GM12891 (cell line): Measurements from ENCODE around the gene PRR19.

Experiments used
- DNase-seq: peaks from one replicate; pipeline ENCODE4 v3.0.0; 2011; ENCODE audit warnings: low spot score; ENCODE audit not compliant: insufficient read length
- FAIRE-seq: peaks from 2 replicates; lab custom pipeline; 2011; peaks lifted over from hg19 to GRCh38; lab: Jason Lieb, UNC
- PAX5 ChIP-seq: IDR thresholded peaks from 2 replicates; pipeline ENCODE4 v1.6.1; 2011; ENCODE audit warnings: low read length, moderate library complexity, mild to moderate bottlenecking; ENCODE audit not compliant: insufficient read depth, severe bottlenecking
- POLR2A ChIP-seq: IDR thresholded peaks from 2 replicates; pipeline ENCODE4 v1.6.1; 2011; ENCODE audit warnings: low read depth, low read length, control low read depth
- POLR2AphosphoS5 ChIP-seq: IDR thresholded peaks from 2 replicates; pipeline ENCODE4 v1.6.1; 2011; ENCODE audit warnings: low read depth, low read length, control low read depth
- POU2F2 ChIP-seq: IDR thresholded peaks from 2 replicates; pipeline ENCODE4 v1.6.1; 2011; ENCODE audit warnings: low read depth, mild to moderate bottlenecking, control low read depth, low read length, moderate library complexity
- SPI1 ChIP-seq: IDR thresholded peaks from 2 replicates; pipeline ENCODE4 v1.6.1; 2011; ENCODE audit warnings: low read depth, low read length, control low read depth
- TAF1 ChIP-seq: IDR thresholded peaks from 2 replicates; pipeline ENCODE4 v1.6.1; 2011; ENCODE audit warnings: low read depth, low read length, control low read depth

Gene PRR19

DNA sequence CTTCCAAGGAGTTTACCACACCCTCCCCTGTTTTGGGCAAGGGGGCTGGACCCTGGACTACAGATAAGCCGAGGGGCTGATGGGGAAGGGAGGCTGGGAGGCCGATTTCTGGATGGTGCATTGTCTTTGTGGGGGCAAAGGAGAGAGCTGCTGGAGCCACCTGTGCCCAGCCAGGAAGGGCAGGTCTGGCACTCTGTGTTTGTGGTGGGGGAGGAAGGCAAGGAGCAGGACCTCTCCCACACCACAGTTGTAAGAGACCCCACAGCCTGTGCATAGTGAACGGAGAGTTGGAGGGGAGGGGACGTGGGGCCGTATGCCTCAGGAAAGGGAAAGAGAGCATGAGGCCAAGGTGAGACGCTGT lies 16.0 kb upstream of the PRR19 start:
- DNase-seq (no peak), FAIRE-seq (peak; percentile 9)
- TF ChIP-seq POU2F2 = no peak

DNA sequence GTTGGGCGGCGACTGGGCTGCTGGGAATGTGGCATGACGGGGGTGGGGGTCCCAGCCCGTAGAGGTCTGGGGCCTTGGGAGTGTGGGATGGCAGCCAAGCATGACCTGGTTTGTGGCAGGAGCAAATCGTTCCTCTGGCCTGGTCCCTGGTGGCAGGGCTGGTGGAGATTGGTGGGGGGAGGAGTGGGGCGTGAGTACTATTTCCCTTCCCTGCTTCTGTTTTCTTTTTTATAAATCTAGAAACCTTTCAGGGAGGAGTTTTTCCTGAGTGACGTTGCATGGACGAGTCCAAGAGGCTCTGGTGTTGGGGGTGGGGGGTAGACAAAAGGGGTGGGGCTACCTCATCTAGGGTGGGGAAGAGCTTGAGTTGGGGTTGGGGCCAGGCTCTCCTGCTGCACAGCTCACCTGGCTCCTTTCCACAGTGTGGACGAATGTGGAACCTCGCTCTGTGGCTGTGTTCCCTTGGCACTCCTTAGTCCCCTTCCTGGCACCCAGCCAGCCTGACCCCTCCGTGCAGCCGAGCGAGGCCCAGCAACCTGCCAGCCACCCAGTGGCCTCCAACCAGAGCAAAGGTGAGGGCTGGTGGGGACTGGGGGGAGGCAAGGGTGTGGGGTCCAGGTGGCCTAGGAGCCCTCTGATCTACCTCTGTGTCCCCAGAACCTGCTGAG lies 15.4 kb upstream of the PRR19 start:
- peak; percentile 25 for TF ChIP-seq PAX5
- TF ChIP-seq POLR2AphosphoS5 = no peak
- FAIRE-seq = peak; percentile 55
- peak; percentile 68 for DNase-seq

DNA sequence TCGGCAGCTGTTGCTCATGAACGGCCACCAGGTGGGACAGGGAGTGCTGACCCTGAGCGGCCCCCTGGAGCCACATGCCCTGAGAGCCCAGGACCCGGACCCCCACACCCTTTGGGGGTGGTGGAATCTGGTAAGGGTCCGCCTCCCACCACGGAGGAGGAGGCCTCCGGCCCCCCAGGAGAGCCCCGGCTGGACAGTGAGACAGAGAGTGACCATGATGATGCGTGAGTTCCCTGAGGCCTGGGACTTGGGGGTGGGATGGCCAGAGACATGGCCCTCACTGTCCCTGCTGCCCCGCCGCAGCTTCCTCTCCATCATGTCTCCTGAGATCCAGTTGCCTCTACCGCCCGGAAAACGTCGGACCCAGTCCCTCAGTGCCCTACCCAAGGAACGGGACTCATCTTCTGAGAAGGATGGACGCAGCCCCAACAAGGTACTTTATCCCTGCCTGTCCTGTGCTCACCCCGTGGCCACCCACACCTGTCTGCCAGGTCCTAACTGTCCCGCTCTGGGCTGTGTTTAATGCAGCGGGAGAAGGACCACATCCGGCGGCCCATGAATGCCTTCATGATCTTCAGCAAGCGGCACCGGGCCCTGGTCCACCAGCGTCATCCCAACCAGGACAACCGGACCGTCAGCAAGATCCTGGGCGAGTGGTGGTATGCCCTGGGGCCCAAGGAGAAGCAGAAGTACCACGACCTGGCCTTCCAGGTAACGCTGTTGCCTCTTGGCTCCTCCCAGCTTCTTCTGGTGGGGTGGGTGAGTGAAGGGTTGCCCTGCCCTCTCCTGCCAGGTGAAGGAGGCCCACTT lies 14.7 kb upstream of the PRR19 start:
- DNase-seq (no peak), FAIRE-seq (no peak)
- TF ChIP-seq TAF1 (no peak), PAX5 (no peak), SPI1 (no peak), POU2F2 (no peak), POLR2A (no peak), POLR2AphosphoS5 (no peak)

DNA sequence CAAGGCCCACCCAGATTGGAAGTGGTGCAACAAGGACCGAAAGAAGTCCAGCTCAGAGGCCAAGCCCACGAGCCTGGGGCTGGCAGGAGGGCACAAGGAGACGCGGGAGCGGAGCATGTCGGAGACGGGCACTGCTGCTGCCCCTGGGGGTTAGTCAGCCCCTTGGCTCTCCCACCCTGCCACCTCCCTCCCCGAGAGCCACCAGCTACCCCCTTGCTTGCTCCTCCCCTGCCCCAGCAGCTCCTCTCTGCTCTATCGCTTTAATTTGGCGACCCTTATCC lies 14.2 kb upstream of the PRR19 start:
- FAIRE-seq = no peak
- no peak for DNase-seq
- TF ChIP-seq TAF1 (no peak), SPI1 (no peak), POU2F2 (no peak), PAX5 (no peak)

- TF ChIP-seq SPI1 (no peak), POLR2AphosphoS5 (no peak), TAF1 (no peak), PAX5 (no peak), POU2F2 (no peak), POLR2A (no peak)
- FAIRE-seq (no peak), DNase-seq (no peak)
These were observed 13.5 kb upstream of the PRR19 start for GRCh38 chr19:42288387-42288786.

- no peak for FAIRE-seq
- TF ChIP-seq POLR2AphosphoS5 (no peak), TAF1 (no peak), PAX5 (no peak), POLR2A (no peak), POU2F2 (no peak), SPI1 (no peak)
- DNase-seq = no peak
These were observed 12.9 kb upstream of the PRR19 start for GRCh38 chr19:42288881-42289555.

GRCh38 chr19:42289556-42290041 lies 12.3 kb upstream of the PRR19 start:
- no peak for TF ChIP-seq POLR2AphosphoS5
- no peak for TF ChIP-seq TAF1
- TF ChIP-seq SPI1 = no peak
- no peak for TF ChIP-seq PAX5
- no peak for TF ChIP-seq POU2F2
- TF ChIP-seq POLR2A = no peak
- DNase-seq (no peak), FAIRE-seq (no peak)

GRCh38 chr19:42290136-42290522 lies 11.8 kb upstream of the PRR19 start:
- TF ChIP-seq POLR2A (no peak), PAX5 (no peak), POLR2AphosphoS5 (no peak)
- FAIRE-seq = no peak
- DNase-seq = no peak

- TF ChIP-seq POLR2AphosphoS5 = no peak
- no peak for TF ChIP-seq POLR2A
- TF ChIP-seq TAF1 = no peak
- no peak for TF ChIP-seq POU2F2
- no peak for TF ChIP-seq PAX5
- no peak for TF ChIP-seq SPI1
- DNase-seq (no peak), FAIRE-seq (no peak)
These were observed 11.2 kb upstream of the PRR19 start for GRCh38 chr19:42290523-42291434.

DNA sequence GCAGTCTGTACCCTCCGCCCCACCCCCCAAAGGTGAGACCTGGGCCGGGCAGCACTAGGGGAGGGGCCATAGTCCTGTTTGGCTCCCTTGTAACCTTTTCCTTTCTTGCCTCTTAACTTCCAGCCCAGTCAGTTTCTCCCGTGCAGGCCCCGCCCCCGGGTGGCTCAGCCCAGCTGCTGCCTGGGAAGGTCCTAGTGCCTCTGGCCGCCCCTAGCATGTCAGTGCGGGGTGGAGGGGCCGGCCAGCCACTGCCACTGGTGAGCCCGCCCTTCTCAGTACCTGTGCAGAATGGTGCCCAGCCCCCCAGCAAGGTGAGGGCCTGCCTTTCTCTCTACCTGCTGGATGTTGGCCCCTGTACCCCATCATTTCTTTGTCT lies 10.5 kb upstream of the PRR19 start:
- FAIRE-seq (no peak), DNase-seq (no peak)
- TF ChIP-seq POLR2A (no peak), POLR2AphosphoS5 (no peak), PAX5 (no peak), TAF1 (no peak), POU2F2 (no peak), SPI1 (no peak)
